HG03565 (cell line): ENCODE results near the gene TM4SF5.

ENCODE experiments used
- ATAC-seq: cut with Tn5 transposase; IDR thresholded peaks from one replicate; pipeline ENCODE4 v1.9.1; 2021; ENCODE audit warnings: mild to moderate bottlenecking, moderate library complexity; ENCODE audit not compliant: unreplicated experiment

Gene TM4SF5

DNA sequence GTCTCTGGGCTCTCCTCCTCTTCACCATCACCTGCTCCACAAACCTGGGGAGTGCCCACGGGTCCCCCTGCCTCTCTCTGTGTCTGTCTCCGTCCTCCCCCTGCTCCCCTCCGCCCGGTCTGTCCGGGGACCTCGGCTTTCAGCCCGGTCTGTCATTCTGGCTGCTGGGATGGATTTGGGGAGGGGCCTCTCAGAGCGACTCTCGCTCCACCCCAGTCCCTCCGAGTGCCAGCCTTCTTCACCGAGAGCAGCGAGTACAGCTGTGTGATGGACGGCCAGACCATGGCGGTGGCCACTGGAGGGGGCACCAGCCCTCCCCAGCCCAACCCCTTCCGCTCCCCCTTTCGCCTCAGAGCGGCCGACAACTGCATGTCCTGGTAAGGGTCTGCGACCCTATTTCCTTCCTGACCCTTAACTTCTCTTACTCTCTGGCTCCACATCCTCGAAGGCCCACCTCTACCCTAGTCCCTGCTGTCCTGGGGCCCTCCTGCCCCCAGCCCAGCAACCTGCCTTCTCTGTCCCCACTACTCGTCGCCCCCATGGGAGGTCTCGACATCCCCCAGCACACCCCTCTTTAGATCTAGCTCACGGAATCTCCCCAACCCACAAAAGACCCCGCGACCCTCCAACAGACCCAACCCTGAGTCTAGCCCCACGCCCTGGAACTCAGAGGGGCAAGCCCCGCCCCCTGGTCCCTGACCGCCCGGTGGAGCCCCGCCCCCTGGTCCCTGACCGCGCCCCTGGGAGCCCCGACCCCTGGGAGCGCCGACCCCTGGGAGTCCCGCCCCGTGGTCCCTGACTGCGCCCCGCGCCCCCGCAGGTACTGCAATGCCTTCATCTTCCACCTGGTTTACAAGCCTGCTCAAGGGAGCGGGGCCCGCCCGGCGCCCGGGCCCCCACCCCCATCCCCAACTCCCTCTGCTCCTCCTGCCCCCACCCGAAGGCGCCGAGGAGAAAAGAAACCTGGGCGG, 26.4 kb upstream of the TM4SF5 start:
- no peak for ATAC-seq

DNA sequence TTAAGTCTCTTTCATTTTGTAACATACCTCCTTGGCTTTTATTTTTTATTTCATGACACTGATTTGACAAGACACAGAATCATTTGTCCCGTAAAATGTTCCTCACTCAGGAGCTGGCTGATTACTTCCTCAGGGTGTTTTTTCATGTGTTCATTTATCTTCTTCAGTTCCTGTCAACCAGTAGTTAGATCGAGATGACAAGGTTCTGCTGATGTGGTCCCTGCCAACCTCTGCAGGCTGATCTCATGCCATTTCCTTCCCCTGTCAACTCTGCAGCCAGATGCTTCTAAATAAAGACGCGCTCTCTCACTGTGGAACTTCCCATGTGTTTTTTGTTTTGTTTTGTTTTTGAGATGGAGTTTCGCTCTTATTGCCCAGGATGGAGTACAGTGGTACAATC, 23.8 kb upstream of the TM4SF5 start:
- ATAC-seq = no peak

DNA sequence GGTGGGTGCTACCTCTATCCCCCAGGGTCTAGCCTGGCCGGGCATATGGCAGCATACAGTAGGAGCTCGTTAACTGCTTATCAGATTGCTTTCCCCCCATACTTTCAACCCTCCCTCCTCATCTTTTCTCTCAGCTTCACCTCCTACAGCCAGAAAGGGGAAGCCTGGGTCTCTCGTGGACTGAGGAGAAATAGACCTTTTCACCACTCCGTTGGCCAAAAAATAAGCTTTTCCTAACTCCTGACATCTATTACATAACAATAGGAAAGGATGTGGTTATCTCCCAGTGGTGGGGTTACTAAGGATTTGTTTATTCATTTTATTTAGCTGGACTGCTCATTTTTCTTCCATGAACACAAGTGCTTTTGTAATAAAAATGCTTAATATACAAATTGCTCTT, 23.0 kb upstream of the TM4SF5 start:
- no peak for ATAC-seq

DNA sequence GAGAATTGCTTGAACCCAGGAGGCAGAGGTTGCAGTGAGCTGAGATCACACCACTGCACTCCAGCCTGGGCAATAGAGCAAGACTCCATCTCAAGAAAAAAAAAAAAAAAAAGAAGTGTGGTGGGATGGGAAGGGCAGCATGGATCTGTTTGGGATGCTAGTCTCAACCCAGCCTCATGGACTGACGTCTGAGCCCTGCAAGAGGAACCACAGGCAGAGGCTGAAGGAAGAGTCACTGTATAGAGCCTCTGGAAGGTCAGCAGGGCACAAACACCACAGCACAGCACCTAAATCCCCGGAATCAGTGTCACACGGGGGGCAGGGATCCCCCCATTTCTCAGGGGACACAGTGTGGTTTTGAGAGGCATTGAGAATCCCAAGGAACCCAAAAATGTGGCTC, 21.1 kb upstream of the TM4SF5 start:
- ATAC-seq = no peak

DNA sequence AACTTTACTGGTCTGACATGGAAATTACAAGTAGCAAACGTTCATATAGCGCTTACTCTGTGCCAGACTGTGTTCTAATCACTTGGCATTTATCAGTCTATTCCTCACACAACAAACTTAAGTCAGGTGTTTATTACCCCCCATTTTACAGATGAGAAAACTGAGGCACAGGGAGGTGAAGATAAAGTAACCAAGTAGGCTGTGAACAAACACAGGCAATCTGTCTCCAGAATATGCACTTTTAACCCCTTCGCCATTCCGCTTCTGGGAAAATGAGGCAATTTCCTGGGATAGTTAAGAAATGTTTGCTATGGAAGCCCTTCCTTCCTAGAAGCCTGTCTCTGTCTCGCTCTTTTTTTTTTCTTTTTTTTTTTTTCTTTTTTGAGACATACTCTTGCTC, 19.8 kb upstream of the TM4SF5 start:
- no peak for ATAC-seq

DNA sequence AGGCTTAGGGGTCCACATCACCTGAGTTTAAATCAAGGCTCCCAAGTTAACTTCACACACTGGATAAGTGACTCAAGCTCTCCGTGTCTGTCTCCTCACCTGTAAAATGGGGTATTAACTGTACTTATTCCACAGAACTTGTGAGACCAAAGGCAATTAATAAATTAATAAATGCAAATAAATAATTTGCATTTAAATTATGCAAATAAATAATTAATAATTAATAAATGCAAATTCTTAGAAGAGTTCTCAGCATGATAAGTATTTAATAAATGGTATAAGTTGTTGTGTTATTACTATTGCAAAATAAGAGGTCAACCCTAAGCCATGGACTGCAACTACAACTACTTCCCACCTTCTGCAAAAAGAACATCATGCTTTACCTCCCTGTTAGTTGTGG, 18.3 kb upstream of the TM4SF5 start:
- ATAC-seq = no peak

DNA sequence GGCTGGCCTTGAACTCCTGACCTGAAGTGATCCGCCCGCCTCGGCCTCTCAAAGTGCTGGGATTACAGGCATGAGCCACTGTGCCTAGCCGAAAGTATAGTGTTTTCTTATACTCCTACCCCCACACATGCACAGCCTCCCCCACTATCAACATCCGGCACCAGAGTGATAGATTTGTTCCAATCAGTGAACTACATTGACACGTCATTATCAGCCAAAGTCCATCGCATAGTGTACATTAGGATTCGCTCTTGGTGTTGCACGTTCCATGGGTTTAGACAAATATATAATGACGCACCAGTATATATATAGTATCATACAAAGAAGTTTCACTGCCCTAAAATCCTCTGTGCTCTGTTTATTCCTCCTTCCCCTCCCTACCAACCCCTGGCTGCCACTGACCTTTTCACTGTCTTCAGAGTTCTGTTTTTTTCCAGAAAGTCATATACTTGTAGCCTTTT, 11.9 kb upstream of the TM4SF5 start:
- no peak for ATAC-seq

DNA sequence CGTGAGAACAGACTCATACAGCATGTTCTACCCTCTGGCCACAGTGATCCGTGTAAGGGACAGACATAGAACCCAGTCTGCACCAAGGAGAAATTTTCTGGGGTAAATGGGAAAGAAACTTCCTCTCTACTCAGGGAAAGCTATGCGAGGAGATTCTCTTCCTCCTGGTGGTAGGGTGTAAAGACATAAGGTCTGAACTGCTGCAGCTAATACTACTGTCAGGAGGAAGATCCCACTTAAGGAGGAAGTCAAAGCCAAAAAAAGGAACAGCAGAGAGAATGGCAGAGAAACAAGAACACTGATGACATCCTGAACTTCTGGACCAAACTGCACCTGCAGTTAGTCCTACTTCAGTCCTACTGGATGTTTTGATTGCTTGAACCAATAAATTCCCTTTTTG, 7.1 kb upstream of the TM4SF5 start:
- ATAC-seq = no peak

DNA sequence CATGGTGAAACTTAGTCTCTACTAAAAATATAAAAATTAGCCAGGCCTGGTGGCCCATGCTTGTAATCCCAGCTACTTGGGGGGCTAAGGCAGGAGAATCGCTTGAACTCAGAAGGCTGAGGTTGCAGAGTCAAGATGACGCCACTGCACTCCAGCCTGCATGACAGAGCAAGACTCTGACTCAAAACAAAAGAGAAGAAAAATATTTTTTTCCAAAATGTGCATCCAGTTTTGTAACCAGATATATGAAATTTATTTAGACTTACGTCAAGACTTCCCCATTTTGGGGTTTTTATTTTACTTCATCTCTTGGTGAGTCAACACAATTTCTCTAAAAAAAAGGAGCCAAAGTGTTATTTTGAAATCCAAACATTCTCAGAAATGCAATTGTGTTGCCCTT, 5.5 kb upstream of the TM4SF5 start:
- no peak for ATAC-seq

DNA sequence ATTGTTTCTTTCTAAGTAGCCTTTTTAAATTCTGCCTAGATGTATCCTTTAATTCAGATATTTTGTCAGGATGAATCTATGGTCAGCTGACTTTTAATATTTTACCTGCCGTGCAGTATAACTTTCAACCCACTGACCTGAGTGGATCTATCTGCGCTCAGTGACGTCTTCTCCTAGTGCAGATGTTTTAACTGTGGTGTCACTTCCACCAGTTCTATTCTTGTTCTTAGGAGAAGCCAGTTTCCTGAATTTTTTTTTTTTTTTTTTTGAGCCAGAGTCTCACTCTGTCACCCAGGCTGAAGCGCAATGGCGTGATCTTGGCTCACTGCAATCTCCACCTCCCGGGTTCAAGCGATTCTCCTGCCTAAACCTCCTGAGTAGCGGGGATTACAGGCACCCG, 5.0 kb upstream of the TM4SF5 start:
- ATAC-seq = no peak

DNA sequence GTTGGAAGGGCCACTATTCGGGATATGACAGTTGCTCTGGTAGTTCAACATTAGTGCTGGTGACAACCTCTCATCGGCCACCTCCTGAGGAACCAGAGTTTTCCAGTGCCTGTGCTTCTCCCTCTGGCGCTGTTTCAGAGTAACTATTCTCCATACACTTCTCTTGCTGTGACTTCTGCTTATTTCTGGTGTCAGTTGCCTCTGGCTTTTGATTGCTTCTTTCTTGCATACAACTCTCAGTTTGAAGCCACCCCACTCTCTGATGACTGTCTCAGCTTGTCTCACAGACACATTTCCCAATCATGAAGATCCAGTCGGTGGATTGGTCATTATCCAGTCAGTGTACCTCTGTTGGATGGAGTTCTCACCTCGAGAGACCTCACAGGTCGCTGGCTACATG, 3.4 kb upstream of the TM4SF5 start:
- no peak for ATAC-seq

DNA sequence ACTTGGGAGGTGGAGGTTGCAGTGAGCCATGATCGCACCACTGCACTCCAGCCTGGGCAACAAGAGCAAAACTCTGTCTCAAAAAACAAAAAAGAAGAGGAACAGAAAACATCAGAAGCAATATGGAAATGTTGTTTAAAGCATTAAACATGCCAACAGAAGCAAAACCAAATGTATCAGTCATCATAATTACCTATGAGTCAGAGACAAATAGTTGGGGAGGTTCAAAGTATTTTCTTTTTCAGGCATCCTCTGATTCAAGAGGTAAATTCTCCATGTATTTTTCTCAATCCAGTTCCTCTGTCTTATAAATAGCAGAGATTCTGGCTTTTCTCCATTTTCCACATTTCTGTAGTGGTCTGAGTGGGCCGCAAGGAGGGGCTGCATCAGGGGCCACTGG, 2.1 kb upstream of the TM4SF5 start:
- ATAC-seq = no peak

DNA sequence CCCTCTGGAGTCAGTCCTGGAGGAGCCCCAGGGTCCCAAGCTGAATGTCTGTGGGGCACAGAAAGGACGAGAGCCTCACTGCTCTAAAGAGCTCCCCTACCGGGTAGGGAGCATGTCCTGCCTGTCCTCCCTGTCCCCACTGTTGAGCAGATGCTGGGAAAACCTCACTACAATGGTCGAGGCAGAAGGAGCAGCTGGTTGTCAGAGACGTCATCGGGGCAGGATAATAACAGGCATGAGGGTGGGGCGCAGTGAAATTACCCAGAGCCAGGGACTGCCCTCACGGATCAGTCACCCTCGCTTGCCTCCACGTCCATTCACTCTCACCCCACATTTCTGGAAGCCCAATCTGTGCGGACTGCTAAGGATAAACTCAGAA, 538 bp downstream of the TM4SF5 start:
- no peak for ATAC-seq

DNA sequence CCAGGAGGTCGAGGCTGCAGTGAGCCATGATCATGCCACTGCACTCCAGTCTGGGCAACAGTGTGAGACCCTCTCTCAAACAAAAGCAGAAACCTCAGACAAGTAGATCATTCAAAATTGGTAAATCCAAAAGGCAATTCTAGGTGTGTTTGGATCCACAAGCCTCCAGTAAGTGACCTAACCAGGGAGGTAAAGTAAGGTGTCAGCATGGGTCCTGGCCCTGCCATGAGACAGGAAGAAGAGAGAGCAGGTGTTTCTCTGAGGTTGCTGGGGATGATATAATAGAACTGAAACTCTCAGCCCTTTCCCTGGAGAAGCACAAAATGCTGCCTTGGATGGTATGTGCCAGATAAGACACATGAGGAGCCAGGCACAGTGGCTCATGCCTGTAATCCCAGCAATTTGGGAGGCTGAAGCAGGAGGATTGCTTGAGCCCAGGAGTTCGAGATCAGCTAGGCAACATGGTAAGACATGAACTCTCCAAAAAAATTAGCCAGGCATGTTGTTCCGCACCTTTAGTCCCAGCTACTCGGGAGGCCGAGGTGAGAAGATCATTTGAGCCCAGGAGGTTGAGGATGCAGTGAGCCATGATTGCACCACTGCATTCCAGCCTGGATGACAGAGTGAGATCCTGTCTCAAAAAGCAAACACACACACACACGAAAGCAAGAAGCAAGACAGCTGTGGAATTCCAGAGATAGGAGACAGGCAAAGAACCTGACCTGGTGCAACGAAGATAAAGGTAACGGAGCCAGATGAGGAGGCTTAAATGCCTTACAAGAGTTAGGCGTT, 6.5 kb downstream of the TM4SF5 start:
- ATAC-seq = no peak

DNA sequence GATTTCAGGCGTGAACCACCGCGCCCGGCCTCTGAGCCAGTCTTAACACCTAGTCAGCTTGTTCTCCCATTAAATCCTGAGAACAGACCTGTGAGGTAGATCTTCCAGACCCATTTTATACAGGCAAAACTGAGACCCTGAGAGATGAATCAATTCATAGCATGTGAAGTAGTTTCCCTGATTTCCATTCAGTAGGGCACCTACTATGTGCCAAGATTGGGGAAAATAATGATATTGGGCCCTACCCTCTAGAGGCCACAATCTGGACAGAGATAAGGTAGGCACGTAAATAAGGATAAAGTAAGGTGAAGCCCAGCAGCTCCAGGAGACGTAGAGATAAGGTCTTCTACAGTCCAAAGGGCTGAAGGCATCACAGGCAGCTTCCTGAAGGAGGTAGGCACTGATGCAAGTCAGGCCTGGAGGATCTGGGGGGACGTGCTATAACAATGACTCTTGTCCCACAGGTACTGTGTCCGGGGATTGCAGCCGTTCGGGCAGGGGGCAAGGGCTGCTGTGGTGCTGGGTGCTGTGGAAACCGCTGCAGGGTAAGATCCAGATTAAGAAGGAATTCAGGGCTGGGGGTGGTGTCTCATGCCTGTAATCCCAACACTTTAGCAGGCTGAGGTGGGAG, 8.8 kb downstream of the TM4SF5 start:
- no peak for ATAC-seq

DNA sequence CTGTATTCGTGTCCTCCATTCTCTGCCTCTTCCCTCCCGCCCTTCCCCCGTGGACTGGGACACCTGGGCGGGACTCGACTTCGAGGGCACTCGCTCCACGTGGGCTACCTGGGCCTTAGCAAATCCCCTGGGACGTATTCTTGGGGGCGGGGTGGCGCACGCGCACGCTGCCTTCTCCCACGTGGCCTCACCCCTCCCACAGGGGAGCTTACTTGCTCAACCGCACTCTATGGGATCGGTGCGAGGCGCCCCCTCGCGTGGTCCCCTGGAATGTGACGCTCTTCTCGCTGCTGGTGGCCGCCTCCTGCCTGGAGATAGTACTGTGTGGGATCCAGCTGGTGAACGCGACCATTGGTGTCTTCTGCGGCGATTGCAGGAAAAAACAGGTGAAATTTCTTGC, 11.0 kb downstream of the TM4SF5 start:
- no peak for ATAC-seq

DNA sequence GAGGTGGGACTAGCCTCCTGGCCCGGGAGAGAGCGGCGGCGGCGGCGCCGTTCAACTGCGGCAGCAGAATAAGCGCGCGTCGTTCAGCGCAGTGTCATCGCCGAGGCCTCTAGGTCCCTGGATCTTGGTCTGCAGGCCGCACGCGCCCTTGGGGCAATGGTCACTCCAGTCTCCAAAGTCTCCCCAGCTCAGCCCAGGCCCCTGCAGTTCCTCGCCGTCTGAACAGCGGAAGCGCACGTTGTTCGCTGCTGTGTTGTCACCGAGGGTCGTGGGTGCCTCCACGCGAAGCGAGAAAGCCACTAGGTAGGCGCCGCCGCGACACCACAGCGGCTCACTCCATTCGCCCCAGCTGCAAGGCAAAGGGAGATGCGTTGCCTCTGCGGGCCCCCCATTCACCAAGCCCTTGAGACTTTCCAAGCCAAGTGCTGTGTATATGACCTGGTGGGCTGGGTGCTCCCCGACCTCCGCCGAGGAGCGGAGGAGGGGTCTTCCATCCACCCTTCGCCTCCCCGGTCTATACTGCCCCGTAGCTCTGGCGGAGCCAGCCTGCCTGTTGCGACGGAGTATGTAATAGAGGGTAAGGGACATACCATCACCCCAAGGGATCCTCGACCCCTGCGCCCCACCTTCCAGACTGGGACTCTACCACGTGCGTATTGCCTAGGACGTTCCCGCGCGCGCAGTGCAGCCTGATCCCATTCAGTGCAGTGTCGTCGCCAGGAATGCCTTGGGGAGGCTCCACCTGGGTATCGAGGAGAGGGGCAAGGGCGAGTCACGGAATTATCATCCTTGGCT, 13.8 kb downstream of the TM4SF5 start:
- no peak for ATAC-seq

DNA sequence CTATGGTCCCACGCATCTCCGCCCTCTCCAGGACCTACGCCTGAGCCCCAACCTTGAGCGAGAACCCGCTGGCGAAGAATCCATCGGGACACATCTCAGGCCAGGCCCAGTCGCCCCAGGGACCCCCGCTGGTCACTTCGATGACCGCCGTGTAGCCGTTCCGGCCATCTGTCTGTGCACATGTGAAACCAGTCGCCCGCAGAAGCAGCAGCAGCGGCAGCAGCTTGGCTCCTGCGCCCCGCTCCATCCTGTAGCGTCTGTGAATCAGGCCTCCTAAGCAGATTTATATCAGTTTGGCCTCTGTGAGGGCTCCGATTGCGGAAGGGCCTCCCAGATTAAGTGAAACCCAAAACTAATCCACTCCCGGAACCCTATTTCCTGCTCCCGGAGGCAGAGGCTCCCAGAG, 14.4 kb downstream of the TM4SF5 start, which contains the start of gene VMO1:
Gene VMO1 (minus strand): TSS at position 259 of the 406 bp plus-strand sequence. CDS start 12 bp downstream, at position 247.
- ATAC-seq = no peak

DNA sequence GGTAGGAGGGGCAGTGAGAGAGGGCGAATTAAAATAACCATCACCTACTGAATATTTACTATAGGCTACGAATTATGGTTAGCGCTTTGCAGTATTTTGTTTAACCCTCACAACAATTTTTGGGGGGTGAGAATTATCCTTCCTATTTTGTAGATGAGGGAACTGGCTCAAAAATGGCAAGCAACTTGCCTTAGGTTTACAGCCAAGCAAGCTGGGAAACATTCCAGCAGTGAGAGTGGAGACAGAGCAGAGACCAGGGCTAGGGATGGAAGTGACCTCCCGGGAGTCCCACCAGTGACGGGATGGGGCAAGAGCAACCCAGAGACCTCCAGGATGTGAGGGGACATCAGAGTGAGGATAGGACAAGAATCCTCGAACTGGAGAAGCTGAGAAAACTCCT, 14.8 kb downstream of the TM4SF5 start:
- no peak for ATAC-seq

DNA sequence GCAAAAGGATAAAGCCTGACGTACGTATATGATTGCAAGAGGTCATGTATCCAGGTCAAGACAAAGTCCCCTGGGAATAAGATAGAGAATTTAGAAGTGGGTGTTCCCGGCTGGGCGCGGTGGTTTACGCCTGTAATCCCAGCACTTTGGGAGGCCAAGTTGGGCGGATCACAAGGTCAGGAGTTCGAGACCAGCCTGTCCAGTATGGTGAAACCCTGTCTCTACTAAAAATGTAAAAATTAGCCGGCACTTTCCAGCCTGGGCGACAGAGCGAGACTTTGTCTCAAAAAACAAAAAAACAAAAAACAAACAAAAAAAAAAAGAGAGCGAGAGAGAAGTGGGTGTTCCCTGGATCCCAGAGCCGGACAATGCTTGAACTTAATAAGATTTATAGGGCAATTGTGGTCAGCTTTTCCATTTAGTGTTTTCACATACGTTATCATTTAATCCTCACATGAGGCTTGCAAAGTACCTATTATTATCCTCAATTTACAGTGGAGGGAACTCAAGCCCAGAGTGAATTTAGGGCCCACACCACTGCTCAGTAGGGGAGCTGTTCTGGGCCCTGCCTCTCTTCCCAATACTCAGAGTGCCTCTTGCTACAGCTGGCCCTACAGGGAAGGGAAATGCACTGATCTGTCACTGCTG, 16.6 kb downstream of the TM4SF5 start:
- no peak for ATAC-seq
